Brain microvascular endothelial cell (primary cell): Measurements from ENCODE around the gene TBC1D21.

Experiments
- DNase-seq: peaks from one replicate; pipeline ENCODE4 v3.0.0-alpha.2; 2020
- H3K27ac ChIP-seq: fragments of 250-450 bp; sonication (Bioruptor Pico); 2 replicates; pipeline ENCODE4 v1.5.1; 2020; ENCODE audit warnings: mild to moderate bottlenecking, moderate library complexity
- H3K27me3 ChIP-seq: fragments of 250-450 bp; sonication (Bioruptor Pico); replicated peaks from 2 replicates; pipeline ENCODE4 v1.5.1; 2020; ENCODE audit warnings: mild to moderate bottlenecking
- H3K36me3 ChIP-seq: fragments of 250-450 bp; sonication (Bioruptor Pico); replicated peaks from 2 replicates; pipeline ENCODE4 v1.5.1; 2020; ENCODE audit warnings: mild to moderate bottlenecking
- H3K4me3 ChIP-seq: 2 replicates; pipeline ENCODE4 v1.5.1; 2011; ENCODE audit warnings: low read depth, mild to moderate bottlenecking, control low read depth, low read length, moderate library complexity
- CTCF ChIP-seq: IDR thresholded peaks from 2 replicates; pipeline ENCODE4 v1.5.1; 2011; ENCODE audit warnings: low read depth, mild to moderate bottlenecking, moderate library complexity, low read length, control low read depth, inconsistent platforms; ENCODE audit errors: missing control alignments
- in situ Hi-C: cut with HindIII; loops from 2 replicates; pipeline ENCODE4 v1.10.0; 2017; ENCODE audit warnings: low sequenced_read_pairs, low pct_ligation_motif_present

The TBC1D21 gene

GRCh38 chr15:73844356-73844755 is 29.0 kb upstream of the TBC1D21 start:
- no peaks in the 10 kb centered on the region for H3K36me3 ChIP-seq
- TF ChIP-seq CTCF: no peak
- DNase-seq: peak; percentile 55
- no peak overlapping the region for H3K4me3 ChIP-seq
- H3K27ac ChIP-seq: no peak overlapping the region
- in situ Hi-C loops: no loop called here
- peaks cover 14% of the 10 kb centered on the region for H3K27me3 ChIP-seq

- peaks cover 12% of the 10 kb centered on the region for H3K27me3 ChIP-seq
- no peak for TF ChIP-seq CTCF
- no peaks in the 10 kb centered on the region for H3K36me3 ChIP-seq
- H3K27ac ChIP-seq: no peak overlapping the region
- in situ Hi-C loops: no loop called here
- no peak overlapping the region for H3K4me3 ChIP-seq
- no peak for DNase-seq
Observed at GRCh38 chr15:73845507-73845906, 27.9 kb upstream of the TBC1D21 start.

GRCh38 chr15:73845907-73846306 is 27.5 kb upstream of the TBC1D21 start:
- in situ Hi-C loops: no loop called here
- no peak for DNase-seq
- H3K36me3 ChIP-seq: no peaks in the 10 kb centered on the region
- TF ChIP-seq CTCF: no peak
- H3K27ac ChIP-seq: no peak overlapping the region
- H3K4me3 ChIP-seq: no peak overlapping the region
- peaks cover 9% of the 10 kb centered on the region for H3K27me3 ChIP-seq

- DNase-seq: no peak
- in situ Hi-C loops: no loop called here
- no peaks in the 10 kb centered on the region for H3K36me3 ChIP-seq
- H3K27me3 ChIP-seq: peaks cover 2% of the 10 kb centered on the region
- no peak for TF ChIP-seq CTCF
- H3K4me3 ChIP-seq: no peak overlapping the region
- H3K27ac ChIP-seq: no peak overlapping the region
Observed at GRCh38 chr15:73849641-73850040, 23.7 kb upstream of the TBC1D21 start.

- no peak for TF ChIP-seq CTCF
- no peak for DNase-seq
- Histone ChIP-seq H3K27me3 (peaks cover 3% of the 10 kb centered on the region), H3K36me3 (no peaks in the 10 kb centered on the region), H3K4me3 (no peak overlapping the region), H3K27ac (no peak overlapping the region)
- in situ Hi-C loops: no loop called here
Observed at GRCh38 chr15:73850228-73850627, 23.1 kb upstream of the TBC1D21 start.

GRCh38 chr15:73851689-73852088 is 21.7 kb upstream of the TBC1D21 start:
- no peak for TF ChIP-seq CTCF
- no peak overlapping the region for H3K27ac ChIP-seq
- peak; percentile 46 for DNase-seq
- no peaks in the 10 kb centered on the region for H3K36me3 ChIP-seq
- in situ Hi-C loops: no loop called here
- peaks cover 8% of the 10 kb centered on the region for H3K27me3 ChIP-seq
- H3K4me3 ChIP-seq: no peak overlapping the region
